NCI-H2107 treated with DMSO at 0.1 percent for 48 hours (cell line): ENCODE data around the gene CLEC18C.
"Not testable (repeated sequence)": the region's sequence is repeated elsewhere in the genome, so short reads cannot be mapped to it uniquely, and the experiment has no call there.

Experiments used
- DNase-seq: peaks from one replicate; lab custom pipeline; 2025; ENCODE audit not compliant: unreplicated experiment; lab: John Stamatoyannopoulos, UW

CLEC18C gene

DNA sequence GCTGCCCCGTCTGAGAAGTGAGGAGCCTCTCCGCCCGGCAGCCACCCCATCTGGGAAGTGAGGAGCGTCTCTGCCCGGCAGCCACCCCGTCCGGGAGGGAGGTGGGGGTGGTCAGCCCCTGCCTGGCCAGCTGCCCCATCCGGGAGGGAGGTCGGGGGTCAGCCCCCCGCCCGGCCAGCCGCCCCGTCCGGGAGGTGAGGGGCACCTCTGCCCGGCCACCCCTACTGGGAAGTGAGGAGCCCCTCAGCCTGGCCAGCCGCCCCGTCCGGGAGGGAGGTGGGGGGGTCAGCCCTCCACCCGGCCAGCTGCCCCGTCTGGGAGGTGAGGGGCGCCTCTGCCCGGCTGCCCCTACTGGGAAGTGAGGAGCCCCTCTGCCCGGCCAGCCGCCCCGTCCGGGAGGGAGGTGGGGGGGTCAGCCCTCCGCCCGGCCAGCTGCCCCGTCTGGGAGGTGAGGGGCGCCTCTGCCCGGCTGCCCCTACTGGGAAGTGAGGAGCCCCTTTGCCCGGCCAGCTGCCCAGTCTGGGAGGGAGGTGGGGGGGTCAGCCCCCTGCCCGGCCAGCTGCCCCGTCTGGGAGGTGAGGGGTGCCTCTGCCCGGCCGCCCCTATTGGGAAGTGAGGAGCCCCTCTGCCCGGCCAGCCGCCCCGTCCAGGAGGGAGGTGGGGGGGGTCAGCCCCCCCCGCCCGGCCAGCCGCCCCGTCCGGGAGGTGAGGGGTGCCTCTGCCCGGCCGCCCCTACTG lies 31.2 kb downstream of the CLEC18C start:
- DNase-seq: not testable (repeated sequence)

DNA sequence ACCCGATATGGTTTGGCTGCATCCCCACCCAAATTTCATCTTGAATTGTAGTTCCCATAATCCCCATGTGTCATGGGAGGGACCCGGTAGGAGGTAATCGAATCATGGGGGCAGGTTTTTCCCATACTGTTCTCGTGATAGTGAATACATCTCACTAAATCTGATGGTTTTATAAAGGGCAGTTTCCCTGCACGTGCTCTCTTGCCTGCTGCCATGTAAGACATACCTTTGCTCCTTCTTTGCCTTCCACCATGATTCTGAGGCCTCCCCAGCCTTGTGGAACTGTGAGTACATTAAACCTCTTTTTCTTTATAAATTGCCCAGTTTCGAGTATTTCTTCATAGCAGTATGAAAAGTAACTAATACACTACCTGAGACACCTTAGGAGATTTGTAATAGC lies 32.8 kb downstream of the CLEC18C start:
- DNase-seq: not testable (repeated sequence)

- DNase-seq: not testable (repeated sequence)
Measured at GRCh38 chr16:70218586-70218985, 45.0 kb downstream of the CLEC18C start.

- not testable (repeated sequence) for DNase-seq
Measured at GRCh38 chr16:70222574-70222973, 49.0 kb downstream of the CLEC18C start.

- DNase-seq: not testable (repeated sequence)
Measured at GRCh38 chr16:70223216-70223615, 49.6 kb downstream of the CLEC18C start.

- DNase-seq: not testable (repeated sequence)
Measured at GRCh38 chr16:70223971-70224513, 50.5 kb downstream of the CLEC18C start.

- DNase-seq: not testable (repeated sequence)
Measured at GRCh38 chr16:70224645-70225044, 51.1 kb downstream of the CLEC18C start.

DNA sequence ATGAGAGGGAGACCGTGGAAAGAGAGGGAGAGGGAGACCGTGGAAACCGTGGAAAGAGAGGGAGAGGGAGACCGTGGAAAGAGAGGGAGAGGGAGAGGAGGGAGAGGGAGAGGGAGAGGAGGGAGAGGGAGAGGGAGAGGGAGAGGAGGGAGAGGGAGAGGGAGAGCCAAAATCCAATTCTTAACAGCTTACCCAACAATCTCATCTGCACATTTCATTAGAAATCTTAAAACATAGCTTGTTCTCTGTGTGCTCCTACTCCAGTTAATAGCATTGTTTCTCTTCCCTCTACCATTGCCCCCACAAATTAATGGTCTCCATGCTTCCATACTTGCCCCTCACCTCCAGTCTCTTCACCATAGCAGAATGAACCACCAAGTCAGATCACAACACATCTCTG lies 51.8 kb downstream of the CLEC18C start:
- DNase-seq: not testable (repeated sequence)

GRCh38 chr16:70226024-70226423 lies 52.4 kb downstream of the CLEC18C start:
- not testable (repeated sequence) for DNase-seq

DNA sequence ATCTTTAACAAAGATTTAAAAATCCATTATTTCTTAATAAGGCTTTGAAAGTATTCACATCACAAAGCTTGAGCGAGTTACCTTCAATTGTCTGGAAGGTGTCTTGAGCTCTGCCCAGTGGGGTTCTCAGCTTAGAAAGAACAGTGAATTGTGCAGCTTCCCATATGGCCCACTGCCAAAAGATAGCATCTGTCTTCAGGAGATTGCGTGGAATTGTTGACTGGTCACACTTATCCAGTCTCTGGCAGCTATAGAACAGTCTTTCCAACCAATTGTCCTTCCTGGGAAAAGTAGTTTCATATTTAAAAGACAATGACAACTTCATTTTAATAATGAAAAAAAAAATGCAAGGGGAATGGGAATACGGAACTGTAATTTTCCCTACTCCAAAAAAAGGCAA lies 58.2 kb downstream of the CLEC18C start:
- DNase-seq: not testable (repeated sequence)
